Fibroblast of mammary gland (primary cell): ENCODE measurements around the gene TRANK1.

ENCODE experiments used
- DNase-seq: peaks from one replicate; pipeline ENCODE4 v3.0.0-alpha.2; 2010; ENCODE audit warnings: low read depth
- H3K4me3 ChIP-seq: 2 replicates; pipeline ENCODE4 v1.5.1; 2011; ENCODE audit warnings: low read depth, mild to moderate bottlenecking, low read length, moderate library complexity; ENCODE audit not compliant: control insufficient read depth
- TF ChIP-seq, protein P1 (sequence below): conservative IDR thresholded peaks from 2 replicates; pipeline ENCODE4 v1.5.1; 2011; ENCODE audit warnings: low read depth, low read length, inconsistent platforms; ENCODE audit not compliant: control insufficient read depth, insufficient read depth

TRANK1 gene

DNA sequence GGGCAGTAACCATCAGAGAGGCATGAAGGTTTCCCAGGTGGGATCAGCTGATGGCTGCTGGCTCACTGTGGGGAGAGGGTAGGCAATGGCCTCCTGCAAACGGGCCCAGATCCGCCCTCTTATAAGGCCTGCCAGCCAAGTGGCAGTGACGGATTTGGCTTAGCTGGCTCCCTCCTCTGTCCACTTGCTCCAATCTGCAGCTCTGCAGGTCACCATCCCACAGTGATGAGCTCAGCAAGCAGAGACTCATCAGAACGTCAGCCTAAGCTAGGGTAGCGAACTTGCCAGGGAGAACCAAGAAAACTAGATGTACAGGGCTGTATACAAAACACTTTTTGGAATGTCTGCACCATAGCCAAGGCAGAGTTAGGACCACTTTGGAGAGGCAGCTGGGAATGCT is 117.7 kb downstream of the TRANK1 start:
- TF ChIP-seq, protein P1, sequence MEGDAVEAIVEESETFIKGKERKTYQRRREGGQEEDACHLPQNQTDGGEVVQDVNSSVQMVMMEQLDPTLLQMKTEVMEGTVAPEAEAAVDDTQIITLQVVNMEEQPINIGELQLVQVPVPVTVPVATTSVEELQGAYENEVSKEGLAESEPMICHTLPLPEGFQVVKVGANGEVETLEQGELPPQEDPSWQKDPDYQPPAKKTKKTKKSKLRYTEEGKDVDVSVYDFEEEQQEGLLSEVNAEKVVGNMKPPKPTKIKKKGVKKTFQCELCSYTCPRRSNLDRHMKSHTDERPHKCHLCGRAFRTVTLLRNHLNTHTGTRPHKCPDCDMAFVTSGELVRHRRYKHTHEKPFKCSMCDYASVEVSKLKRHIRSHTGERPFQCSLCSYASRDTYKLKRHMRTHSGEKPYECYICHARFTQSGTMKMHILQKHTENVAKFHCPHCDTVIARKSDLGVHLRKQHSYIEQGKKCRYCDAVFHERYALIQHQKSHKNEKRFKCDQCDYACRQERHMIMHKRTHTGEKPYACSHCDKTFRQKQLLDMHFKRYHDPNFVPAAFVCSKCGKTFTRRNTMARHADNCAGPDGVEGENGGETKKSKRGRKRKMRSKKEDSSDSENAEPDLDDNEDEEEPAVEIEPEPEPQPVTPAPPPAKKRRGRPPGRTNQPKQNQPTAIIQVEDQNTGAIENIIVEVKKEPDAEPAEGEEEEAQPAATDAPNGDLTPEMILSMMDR, result no peak
- DNase-seq, result peak; percentile 13

DNA sequence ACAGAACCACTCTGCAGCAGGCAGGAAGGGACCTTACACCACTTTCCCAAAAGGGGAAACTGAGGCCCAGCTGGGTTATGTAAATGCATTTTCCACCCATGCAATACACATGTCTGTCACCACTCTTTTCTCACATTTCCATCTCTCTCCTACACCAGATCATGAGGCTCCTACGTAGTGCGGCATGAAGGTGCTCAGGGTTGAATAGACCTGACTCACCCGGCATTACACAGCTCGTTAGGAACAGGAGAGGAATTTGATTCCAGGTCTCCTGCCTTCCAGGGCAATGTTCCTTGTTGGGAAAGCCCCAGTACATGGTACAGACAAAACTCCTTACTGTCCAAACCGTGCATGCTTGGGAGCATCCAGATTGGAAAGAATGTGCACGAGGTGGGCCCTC is 118.6 kb downstream of the TRANK1 start:
- DNase-seq, result no peak
- H3K4me3 ChIP-seq, result no peak overlapping the region
- TF ChIP-seq, protein P1, result no peak

More for the DNA sequence above, 117.7 kb downstream of the TRANK1 start:
- no peak overlapping the region for H3K4me3 ChIP-seq

DNA sequence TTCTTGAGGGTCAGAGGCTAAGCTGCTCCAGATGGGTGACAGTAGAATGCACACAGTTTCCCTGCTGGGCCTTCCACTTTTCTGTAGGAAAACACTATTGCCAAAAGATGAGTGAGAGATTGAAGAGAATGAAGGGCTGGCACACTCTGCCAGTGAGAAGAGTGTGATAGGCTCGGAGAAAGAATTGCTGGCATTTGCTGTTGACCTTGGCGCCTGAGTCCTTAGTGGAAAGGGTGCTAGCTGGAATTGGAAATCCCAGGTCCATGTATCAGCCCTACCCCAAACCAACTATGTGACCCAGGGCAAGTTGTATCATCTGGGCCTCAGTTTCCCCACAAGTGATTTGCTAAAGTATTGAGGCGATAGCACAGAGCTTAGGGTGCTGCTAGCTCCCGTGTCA is 120.4 kb downstream of the TRANK1 start:
- DNase-seq, result no peak

DNA sequence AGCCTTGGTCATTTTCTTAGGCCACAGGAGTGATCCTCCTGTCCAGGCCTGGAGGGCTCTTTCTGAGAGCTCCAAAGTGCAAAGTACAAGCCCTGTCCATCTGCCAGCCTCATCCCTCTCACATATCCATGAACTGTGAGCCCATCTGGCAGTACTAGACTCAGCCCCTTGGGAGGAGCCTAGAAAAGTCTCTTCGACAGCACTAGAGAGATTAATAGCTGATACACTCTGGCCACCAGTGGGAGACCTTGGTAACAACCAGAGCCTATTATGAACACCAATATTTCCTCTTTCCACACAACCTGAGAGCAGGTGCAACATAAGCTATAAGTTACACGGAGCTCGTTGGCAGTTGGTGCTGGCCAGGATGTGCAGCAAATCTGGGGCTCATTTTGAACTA is 121.0 kb downstream of the TRANK1 start:
- DNase-seq, result no peak
- TF ChIP-seq, protein P1, result no peak
- no peak overlapping the region for H3K4me3 ChIP-seq

More for the DNA sequence above, 120.4 kb downstream of the TRANK1 start:
- TF ChIP-seq, protein P1, result no peak
- H3K4me3 ChIP-seq, result no peak overlapping the region

DNA sequence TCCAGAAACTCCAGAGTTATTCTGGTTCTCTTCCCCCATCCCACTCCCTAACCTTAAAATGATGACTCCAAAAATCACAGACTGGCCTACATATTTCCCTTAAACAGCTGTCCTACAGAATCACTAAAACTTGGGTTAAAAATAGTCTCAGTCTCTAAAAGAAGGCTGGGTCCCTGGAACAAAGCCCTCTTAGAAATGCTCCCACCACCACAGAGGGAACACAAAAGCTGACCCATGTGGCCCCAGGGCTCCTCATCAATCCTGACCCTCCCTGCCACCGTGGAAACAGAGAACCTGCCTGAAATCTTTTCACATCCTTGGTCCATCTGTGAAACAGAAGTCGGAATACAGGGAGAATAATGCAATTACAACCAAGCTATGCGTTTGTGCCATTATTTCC is 124.8 kb downstream of the TRANK1 start:
- no peak overlapping the region for H3K4me3 ChIP-seq
- no peak for DNase-seq

DNA sequence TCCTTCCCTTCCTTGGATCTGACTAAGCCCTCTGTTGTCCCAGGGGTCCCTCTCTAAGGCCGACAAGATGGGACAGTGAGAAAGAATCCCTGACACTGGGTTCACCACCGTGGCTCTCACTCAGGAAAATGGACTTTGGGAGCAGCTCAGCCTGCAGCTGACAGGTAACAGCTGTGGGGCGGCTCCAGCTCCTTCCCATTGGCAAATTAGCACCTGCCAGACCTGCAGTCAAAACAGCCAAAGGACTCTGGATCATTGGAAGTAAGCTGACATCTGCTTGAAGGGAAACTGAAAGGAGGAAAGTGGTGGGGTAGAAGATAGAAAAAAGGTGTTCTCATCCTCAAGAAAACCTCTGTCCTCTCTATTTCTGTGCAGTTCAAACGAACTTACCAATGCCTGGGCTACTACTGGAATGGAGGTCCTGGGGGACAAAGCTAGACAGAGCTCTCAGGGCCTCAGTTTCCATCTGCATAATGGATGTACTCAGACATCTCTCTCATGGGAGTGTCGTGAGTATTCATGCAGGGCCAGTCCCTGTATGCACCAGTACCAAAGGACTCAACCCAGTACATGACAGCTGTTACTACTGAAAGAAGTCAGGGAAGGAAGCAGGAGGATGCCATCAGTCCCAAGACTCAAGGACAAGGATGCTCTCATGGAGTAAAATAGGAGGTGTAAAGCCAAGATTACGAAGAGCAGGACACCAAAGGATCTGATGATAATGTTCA is 126.9 kb downstream of the TRANK1 start:
- H3K4me3 ChIP-seq, result no peak overlapping the region
- DNase-seq, result no peak
- TF ChIP-seq, protein P1, result no peak

More for the DNA sequence above, 124.8 kb downstream of the TRANK1 start:
- TF ChIP-seq, protein P1, result no peak

DNA sequence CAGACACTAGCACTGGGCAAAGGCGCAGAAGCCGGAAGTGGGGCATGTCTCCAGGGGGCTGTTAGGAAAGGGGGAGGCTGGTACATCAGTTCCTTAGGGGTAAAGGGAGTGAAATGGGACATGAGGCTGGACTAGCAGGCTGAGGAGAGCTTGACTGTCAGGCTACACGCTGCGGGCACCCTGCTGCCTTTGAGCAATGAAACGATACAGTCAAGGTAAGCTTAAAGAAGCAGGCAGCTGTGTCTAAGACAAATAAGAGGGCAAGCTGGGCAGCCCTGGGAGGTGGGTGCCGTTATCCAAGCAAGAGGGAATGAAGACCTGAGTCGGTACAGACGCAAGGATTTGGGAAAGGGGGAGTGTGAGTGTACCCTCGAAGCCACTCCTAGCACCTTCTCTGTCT is 129.5 kb downstream of the TRANK1 start:
- TF ChIP-seq, protein P1, result no peak
- no peak overlapping the region for H3K4me3 ChIP-seq
- no peak for DNase-seq
